Fibroblast of the aortic adventitia (primary cell): ENCODE measurements around the gene DNAJC22. TPM values are rescaled to one million over a fixed set of nuclear protein-coding genes. Genes with fewer than 3 reads are reported as not detected.
"Not testable (repeated sequence)": the region's sequence is repeated elsewhere in the genome, so short reads cannot be mapped to it uniquely, and the experiment has no call there.

ENCODE experiments used
- DNase-seq: peaks from one replicate; pipeline ENCODE4 v3.0.0-alpha.2; 2010; ENCODE audit warnings: low read depth
- H3K4me3 ChIP-seq: 2 replicates; pipeline ENCODE4 v1.5.1; 2011; ENCODE audit warnings: low read depth, mild to moderate bottlenecking, control low read depth, low read length, moderate library complexity
- CTCF ChIP-seq: IDR thresholded peaks from 2 replicates; pipeline ENCODE4 v1.5.1; 2011; ENCODE audit warnings: mild to moderate bottlenecking, low read length, control low read depth, inconsistent platforms; ENCODE audit not compliant: insufficient read depth
- total RNA-seq: library from RNA; depleted of rRNA; stranded (reverse); fragments of >200 nt; gene quantifications from 2 replicates; pipeline ENCODE4 v1.2.3, GENCODE V29; 2012; ENCODE audit warnings: low replicate concordance

The DNAJC22 gene
- 1.6 and 2.5 TPM in 2 replicates for total RNA-seq

GRCh38 chr12:49346659-49347310 lies at the start of gene DNAJC22:
DNAJC22 (plus strand) TSS chr12:49346888; CDS start chr12:49348873, 1,985 bp downstream.
- no peak for TF ChIP-seq CTCF
- DNase-seq: no peak

DNA sequence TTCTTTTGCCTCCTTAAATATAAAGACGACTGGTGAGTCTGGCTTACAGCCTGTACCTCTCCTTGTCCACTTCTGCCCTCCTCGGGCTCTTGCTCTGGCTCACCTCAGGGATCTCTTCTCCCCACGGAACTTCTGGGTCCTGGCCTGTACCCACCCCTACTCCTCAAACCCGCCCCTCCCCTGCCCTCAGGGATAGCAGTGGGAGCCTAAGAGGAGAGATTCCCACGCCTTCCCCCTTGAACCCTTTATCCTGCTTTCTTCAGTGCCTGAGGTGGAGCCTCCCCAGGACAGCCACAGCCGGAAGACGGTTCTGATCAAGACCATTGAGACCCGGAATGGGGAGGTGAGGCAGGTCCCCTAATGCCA lies 49.0 kb upstream of the DNAJC22 start:
- no peak for DNase-seq
- H3K4me3 ChIP-seq: no peak overlapping the region
- no peak for TF ChIP-seq CTCF

More at GRCh38 chr12:49346659-49347310, at the start of gene DNAJC22:
- H3K4me3 ChIP-seq: peak within 1 kb of the TSS; percentile 39

DNA sequence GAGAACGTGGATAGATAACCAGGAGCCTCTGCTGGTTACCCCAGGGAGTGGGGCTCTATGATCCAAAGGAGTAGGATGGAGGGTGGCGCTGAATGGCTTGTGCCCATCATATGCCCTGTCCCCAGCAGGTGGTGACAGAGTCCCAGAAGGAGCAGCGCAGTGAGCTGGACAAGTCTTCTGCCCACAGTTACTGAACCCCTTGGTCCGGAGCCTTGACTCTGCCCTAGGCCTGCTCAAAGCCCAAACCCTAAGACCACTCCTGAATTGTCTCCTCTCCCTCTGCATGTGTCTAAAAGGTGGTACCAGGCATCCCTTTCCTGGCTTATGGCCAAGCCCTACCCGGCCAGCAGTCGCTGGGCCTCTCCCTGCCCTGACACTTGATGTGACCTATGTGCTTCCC lies 48.5 kb upstream of the DNAJC22 start:
- no peak overlapping the region for H3K4me3 ChIP-seq
- no peak for TF ChIP-seq CTCF
- no peak for DNase-seq

DNA sequence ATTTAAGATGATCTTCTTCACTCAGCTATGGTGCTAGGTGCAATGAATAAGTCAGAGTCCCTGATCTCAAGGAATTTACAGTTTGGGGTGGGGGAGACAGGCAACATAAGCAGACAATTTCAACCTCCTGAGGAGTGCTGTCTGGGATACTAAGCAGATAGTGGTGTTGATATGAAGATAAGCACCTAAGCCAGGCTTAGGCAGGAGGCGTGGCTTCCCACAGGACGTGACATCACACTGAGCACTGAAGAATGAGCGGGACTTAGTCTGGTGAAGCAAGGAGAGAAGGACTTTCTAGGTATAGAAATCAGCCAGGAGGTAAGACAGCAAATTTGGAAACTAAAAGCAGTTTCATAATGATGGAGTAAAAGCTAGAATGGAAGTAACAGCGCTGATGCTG lies 44.9 kb upstream of the DNAJC22 start:
- no peak for TF ChIP-seq CTCF

GRCh38 chr12:49304161-49304560 lies 42.5 kb upstream of the DNAJC22 start:
- DNase-seq: peak; percentile 53
- H3K4me3 ChIP-seq: no peak overlapping the region
- no peak for TF ChIP-seq CTCF

More for the DNA sequence above, 44.9 kb upstream of the DNAJC22 start:
- H3K4me3 ChIP-seq: no peak overlapping the region
- DNase-seq: no peak

- TF ChIP-seq CTCF: no peak
- no peak for DNase-seq
- no peak overlapping the region for H3K4me3 ChIP-seq
Observed at GRCh38 chr12:49305762-49306510, 40.8 kb upstream of the DNAJC22 start.

DNA sequence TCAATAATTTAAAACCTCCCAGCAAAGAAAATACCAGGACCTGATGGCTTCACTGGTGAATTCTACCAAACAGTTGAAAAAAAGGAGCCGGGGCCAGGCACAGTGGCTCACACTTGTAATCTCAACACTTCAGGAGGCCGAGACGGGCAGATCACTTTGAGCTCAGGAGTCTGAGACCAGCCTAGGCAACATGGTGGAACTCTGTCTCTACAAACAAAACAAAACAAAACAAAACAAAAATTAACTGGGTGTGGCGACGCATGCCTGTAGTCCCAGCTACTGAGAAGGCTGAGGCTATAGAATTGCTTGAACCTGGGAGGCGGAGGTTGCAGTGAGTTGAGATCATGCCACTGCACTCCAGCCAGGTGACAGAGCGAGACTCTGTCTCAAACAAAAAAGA lies 37.3 kb upstream of the DNAJC22 start:
- H3K4me3 ChIP-seq: no peak overlapping the region
- no peak for TF ChIP-seq CTCF
- DNase-seq: no peak

DNA sequence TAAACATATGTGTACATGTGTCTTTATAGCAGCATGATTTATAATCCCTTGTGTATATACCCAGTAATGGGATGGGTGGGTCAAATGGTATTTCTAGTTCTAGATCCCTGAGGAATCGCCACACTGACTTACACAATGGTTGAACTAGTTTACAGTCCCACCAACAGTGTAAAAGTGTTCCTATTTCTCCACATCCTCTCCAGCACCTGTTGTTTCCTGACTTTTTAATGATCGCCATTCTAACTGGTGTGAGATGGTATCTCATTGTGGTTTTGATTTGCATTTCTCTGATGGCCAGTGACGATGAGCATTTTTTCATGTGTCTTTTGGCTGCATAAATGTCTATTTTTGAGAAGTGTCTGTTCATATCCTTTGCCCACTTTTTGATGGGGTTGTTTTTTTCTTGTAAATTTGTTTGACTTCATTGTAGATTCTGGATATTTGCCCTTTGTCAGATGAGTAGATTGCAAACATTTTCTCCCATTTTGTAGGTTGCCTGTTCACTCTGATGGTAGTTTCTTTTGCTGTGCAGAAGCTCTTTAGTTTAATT lies 36.2 kb upstream of the DNAJC22 start:
- not testable (repeated sequence) for H3K4me3 ChIP-seq, DNase-seq
